AG10803 (cell line): ENCODE data around the gene USH1G.
"Not testable (repeated sequence)": the region's sequence is repeated elsewhere in the genome, so short reads cannot be mapped to it uniquely, and the experiment has no call there.

Experiments
- DNase-seq: peaks from one replicate; pipeline ENCODE4 v3.0.0; 2010; ENCODE audit warnings: low read depth
- H3K4me3 ChIP-seq: 2 replicates; pipeline ENCODE4 v1.5.1; 2011; ENCODE audit warnings: mild to moderate bottlenecking, low read length, control low read depth
- TF ChIP-seq, protein P1 (sequence below): conservative IDR thresholded peaks from 2 replicates; pipeline ENCODE4 v1.5.1; 2011; ENCODE audit warnings: mild to moderate bottlenecking, low read length, control low read depth, inconsistent platforms

USH1G gene

DNA sequence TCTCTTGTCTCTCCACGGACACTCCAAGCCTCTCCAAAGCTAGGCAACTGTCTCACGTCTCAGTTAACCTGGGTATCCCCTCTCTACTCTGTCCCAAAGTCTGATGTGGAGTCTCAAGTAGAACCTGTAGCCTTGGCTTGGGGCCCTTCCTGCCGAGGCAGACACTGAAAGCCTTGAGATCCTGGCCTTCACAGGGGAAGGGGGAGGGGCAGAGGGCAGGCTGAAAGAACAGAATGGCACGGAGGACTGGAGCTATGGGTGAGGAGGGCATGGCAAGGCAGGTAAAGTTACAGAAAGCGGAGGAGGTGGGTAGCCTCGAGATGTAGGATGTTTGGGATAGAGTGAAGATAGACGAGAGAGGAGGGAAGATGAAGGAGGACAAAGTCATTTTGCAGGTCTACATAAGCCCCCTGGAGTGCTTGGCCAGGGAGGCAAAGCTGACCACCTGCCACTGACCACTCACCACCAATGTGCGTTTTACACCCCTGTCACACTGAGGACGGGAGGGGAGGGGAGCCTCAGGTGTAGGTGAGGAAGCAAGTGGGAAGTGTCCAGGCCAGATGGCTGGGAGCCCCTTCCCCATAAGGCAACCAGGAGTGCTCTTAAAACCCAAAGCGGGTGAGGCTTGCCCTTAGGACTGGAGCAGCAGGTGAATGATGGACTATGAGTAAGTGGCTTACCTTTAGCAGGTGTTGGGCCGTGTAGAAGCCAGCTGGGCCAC lies 51.5 kb downstream of the USH1G start:
- H3K4me3 ChIP-seq = peak overlapping the region; percentile 70
- TF ChIP-seq, protein P1, sequence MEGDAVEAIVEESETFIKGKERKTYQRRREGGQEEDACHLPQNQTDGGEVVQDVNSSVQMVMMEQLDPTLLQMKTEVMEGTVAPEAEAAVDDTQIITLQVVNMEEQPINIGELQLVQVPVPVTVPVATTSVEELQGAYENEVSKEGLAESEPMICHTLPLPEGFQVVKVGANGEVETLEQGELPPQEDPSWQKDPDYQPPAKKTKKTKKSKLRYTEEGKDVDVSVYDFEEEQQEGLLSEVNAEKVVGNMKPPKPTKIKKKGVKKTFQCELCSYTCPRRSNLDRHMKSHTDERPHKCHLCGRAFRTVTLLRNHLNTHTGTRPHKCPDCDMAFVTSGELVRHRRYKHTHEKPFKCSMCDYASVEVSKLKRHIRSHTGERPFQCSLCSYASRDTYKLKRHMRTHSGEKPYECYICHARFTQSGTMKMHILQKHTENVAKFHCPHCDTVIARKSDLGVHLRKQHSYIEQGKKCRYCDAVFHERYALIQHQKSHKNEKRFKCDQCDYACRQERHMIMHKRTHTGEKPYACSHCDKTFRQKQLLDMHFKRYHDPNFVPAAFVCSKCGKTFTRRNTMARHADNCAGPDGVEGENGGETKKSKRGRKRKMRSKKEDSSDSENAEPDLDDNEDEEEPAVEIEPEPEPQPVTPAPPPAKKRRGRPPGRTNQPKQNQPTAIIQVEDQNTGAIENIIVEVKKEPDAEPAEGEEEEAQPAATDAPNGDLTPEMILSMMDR = no peak
- no peak for DNase-seq

DNA sequence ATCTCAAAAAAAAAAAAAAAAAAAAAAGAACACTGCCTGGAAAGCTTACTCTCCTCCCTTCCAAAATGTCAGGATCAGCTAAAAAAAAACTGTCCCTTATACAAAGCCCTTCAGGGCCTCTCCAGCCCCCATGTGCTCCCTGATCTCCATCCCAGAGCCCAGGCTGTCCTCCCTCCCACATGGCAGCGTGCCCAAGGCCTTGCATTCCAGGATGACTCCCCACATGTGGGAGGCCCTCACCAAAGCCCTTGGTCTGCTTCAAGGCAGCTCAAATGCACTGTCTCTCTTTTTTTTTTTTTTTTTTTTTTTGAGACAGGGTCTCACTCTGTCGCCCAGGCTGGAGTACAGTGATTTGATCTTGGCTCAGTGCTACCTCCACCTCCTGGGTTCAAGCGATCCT lies 52.5 kb downstream of the USH1G start:
- TF ChIP-seq, protein P1 = no peak
- DNase-seq = peak; percentile 78
- no peak overlapping the region for H3K4me3 ChIP-seq

DNA sequence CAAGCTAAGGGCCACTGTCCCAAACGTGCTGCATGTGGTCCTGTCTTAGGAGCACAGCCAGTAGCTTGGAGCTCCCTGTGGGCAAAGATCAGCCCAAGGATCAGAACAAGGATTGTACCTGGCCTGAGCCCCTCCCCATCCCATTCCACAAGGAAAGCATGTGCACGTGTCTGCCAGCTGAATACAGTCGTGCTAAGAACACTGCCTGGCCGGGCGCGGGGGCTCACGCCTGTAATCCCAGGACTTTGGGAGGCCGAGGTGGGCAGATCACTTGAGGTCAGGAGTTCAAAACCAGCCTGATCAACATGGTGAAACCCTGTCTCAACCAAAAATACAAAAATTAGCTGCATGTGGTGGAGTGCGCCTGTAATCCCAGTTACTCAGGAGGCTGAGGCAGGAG lies 53.0 kb downstream of the USH1G start:
- not testable (repeated sequence) for DNase-seq, H3K4me3 ChIP-seq

DNA sequence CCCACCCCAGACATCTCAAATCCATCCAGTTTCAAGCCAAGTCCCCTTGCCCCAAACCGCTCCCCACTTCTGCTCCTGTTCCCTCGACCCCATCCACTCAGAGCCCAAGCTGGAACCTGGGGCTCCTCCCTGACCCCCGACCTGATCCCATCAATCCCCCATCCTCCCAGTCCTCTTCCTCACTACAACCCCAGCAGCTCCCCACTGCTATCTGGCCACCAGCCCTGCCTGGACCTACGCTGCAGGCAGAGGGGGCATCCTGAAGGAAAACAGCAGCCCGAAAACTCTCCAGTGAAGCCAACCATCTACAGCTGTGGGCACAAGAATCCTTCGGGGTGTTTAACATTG lies 54.2 kb downstream of the USH1G start:
- no peak for DNase-seq
- TF ChIP-seq, protein P1 = no peak
- H3K4me3 ChIP-seq = no peak overlapping the region

DNA sequence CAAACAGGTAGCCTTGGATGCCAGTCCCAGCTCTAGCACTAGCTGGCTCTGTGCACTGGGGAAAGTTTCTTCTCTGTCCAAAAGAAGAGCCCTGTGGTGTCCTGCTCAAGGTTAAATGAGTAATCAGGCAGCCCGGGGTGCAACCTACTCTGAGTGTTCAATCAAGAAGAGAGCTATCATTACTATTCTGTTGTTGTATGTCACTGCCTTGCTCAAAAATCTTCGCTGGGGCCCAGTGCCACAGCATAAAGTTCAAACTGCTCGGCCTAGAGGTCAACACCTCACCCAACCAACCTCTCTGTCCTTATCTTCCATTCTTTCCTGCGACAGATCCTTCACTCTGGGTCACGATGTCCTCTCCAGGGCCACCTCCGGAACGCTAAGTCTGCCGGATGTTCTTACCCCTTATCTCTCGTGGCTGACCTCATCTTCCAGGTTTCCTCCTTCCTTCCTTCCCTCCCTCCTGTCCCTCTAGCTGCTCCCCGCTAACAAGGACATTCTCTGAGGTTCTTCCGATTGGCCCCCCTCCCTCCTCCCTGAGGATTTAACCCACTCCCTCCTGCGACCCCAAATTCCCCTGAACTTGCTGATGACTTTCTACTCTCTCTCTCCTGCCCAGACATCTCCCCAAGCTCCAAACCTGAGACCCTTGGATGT lies 54.7 kb downstream of the USH1G start:
- no peak for DNase-seq
- TF ChIP-seq, protein P1 = no peak
- H3K4me3 ChIP-seq = no peak overlapping the region

DNA sequence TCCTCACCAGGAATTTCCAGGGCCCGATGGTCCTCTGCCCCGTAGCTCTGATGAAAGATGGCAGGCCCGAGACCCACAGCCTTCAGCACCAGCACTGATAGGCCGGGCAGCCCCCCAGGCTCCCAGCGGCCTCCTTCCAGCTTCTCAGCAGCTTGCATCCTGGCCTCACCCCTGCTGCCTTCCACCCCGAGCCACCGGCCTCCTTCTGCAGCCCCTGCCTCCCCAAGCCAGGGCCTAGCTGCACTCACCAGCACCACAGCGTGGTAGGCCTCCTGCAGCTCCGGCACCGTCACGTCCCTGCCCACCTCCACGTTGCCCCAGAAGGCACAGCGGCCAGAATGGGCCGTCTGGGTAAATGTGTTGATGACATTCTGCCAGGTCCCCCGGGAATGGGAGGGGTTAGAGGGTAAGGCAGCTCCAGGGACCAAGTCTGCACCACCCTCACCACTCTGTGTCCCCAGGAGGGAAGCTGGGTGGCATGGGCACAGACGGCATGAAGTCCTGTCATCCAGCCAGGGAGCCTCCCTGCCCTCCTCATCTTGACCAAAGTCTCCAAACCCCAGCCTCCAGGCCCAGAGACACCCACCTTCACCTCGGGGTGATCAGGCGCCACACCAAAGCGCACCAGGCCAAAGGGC lies 56.7 kb downstream of the USH1G start:
- no peak for DNase-seq
- TF ChIP-seq, protein P1 = no peak
- no peak overlapping the region for H3K4me3 ChIP-seq
